Upper lobe of left lung (tissue), 6 donors: ENCODE results near the gene OR6X1. TPM values are rescaled to one million over a fixed set of nuclear protein-coding genes. Genes with fewer than 3 reads are reported as not detected.
A peak's percentile ranks its signal among the peaks of the same experiment; 100 is the strongest.

Experiments used
- ATAC-seq, 2 donors: fragments of 200-7000 bp; cut with Tn5 transposase; one replicate each; pipeline ENCODE4 v1.9.1; 2022; ENCODE audit warnings: mild to moderate bottlenecking in 2 of 2, moderate library complexity in 2 of 2; ENCODE audit not compliant: low FRiP score in 2 of 2
- DNase-seq, 2 donors: peaks; one replicate each; pipeline ENCODE4 v3.0.0-alpha.2; 2019 to 2020
- H3K27ac ChIP-seq, 4 donors: fragments of 200-600 bp; sonication (generic); one replicate each; pipeline ENCODE4 v1.5.1; 2016 to 2019
- H3K27me3 ChIP-seq, 4 donors: fragments of 200-600 bp; sonication (generic); one replicate each; pipeline ENCODE4 v1.5.1; 2017 to 2019
- H3K36me3 ChIP-seq, 4 donors: fragments of 200-600 bp; sonication (generic); one replicate each; pipeline ENCODE4 v1.5.1; 2016 to 2019
- H3K4me1 ChIP-seq, 4 donors: fragments of 200-600 bp; sonication (generic); one replicate each; pipeline ENCODE4 v1.5.1; 2018 to 2019
- H3K4me3 ChIP-seq, 4 donors: fragments of 200-600 bp; sonication (generic); one replicate each; pipeline ENCODE4 v1.5.1; 2017 to 2019; ENCODE audit warnings: mild to moderate bottlenecking in 2 of 4, moderate library complexity in 1 of 4
- H3K9me3 ChIP-seq, 4 donors: fragments of 200-600 bp; sonication (generic); one replicate each; pipeline ENCODE4 v1.5.1; 2018 to 2019
- CTCF ChIP-seq, 6 experiments: fragments of 450-650 bp in 4 of 6; fragments of 200-600 bp in 2 of 6; sonication (generic) in 2 of 6; IDR thresholded peaks; one replicate each; pipeline ENCODE4 v1.5.1; 2016 to 2019; ENCODE audit warnings: antibody characterized with exemption in 6 of 6
- EP300 ChIP-seq, 4 donors: sonication (generic); formaldehyde crosslinking; IDR thresholded peaks; one replicate each; pipeline ENCODE4 v1.5.1; 2017; ENCODE audit warnings: antibody characterized with exemption in 4 of 4, control low read depth in 2 of 4
- POLR2A ChIP-seq, 4 donors: fragments of 450-650 bp; IDR thresholded peaks; one replicate each; pipeline ENCODE4 v1.5.1; 2016 to 2017; ENCODE audit warnings: antibody characterized with exemption in 4 of 4, mild to moderate bottlenecking in 2 of 4
- POLR2AphosphoS5 ChIP-seq, 2 donors: sonication (generic); formaldehyde crosslinking; IDR thresholded peaks; one replicate each; pipeline ENCODE4 v1.5.1; 2017; ENCODE audit warnings: antibody characterized with exemption in 2 of 2
- WGBS, 2 donors: methylation state at CpG; one replicate each; pipeline ENCODE4 v1.1.5; 2017 to 2018; 5-methylcytosine and 5-hydroxymethylcytosine counted together
- total RNA-seq, 6 donors: library from RNA; depleted of rRNA in 4 of 6; stranded (reverse); fragments of >200 nt in 4 of 6; gene quantifications; one replicate each; pipeline versions ENCODE4 v1.1.0 to v1.2.1, GENCODE V29; 2016 to 2021
- donor health status: DM: no; HTN: no; CAD: no; lungs with moderate emphysema.
- donor health status: DM: no; HTN: yes; CAD: no; lungs with severe emphysema.

OR6X1 gene
- total RNA-seq, 6 donors from 2014 or later: not detected

GRCh38 chr11:123741159-123742030 is 12.9 kb downstream of the OR6X1 start, which contains the start of gene ZNF202:
TSS of gene ZNF202 (minus strand) at chr11:123741660. CDS start at chr11:123730888, 10,772 bp downstream.
- TF ChIP-seq EP300 (IDR thresholded peaks at IDR 0.05) (no peak), POLR2AphosphoS5 (IDR thresholded peaks at IDR 0.05) (peak; percentile 38 to 68), POLR2A (IDR thresholded peaks at IDR 0.05) (peak in 2 of 4 donors; percentile 16 to 66), CTCF (IDR thresholded peaks at IDR 0.05) (peak in 2 of 6 experiments; percentile 42 to 64)
- peaks cover 0 to 11% (median 0%) of the 10 kb centered on the region in 4 donors for H3K36me3 ChIP-seq
- ATAC-seq: peak; percentile 97 to 99
- H3K27me3 ChIP-seq: no peaks in the 10 kb centered on the region
- peak within 1 kb of the TSS; percentile 74 to 100 (median 90) for H3K4me3 ChIP-seq
- H3K4me1 ChIP-seq: peaks cover 14 to 25% (median 18%) of the 10 kb centered on the region in 4 donors
- 1% methylated on average over 26 to 64 of the region's 67 CpGs for WGBS, 2 donors
- H3K9me3 ChIP-seq: no peaks in the 10 kb centered on the region
- peak; percentile 91 to 98 for DNase-seq
- peak within 1 kb of the TSS; percentile 80 to 85 (median 84) for H3K27ac ChIP-seq

GRCh38 chr11:123740787-123741158 is 13.5 kb downstream of the OR6X1 start:
- DNase-seq (no peak), ATAC-seq (peak in 1 of 2 donors; percentile 25)
- Histone ChIP-seq H3K4me1 (peaks cover 14 to 25% (median 18%) of the 10 kb centered on the region in 4 donors), H3K27me3 (no peaks in the 10 kb centered on the region), H3K36me3 (peaks cover 0 to 13% (median 0%) of the 10 kb centered on the region in 4 donors), H3K4me3 (peak overlapping the region; percentile 74 to 100 (median 90)), H3K27ac (peak overlapping the region; percentile 80 to 85 (median 84)), H3K9me3 (no peaks in the 10 kb centered on the region)
- no peak for TF ChIP-seq EP300 (IDR thresholded peaks at IDR 0.05)
- no peak for TF ChIP-seq CTCF (IDR thresholded peaks at IDR 0.05)
- TF ChIP-seq POLR2AphosphoS5 (IDR thresholded peaks at IDR 0.05): no peak
- TF ChIP-seq POLR2A (IDR thresholded peaks at IDR 0.05): no peak
- WGBS, 2 donors: 0 to 1% methylated on average over 6 of the region's 6 CpGs

- TF ChIP-seq EP300 (IDR thresholded peaks at IDR 0.05) (no peak), CTCF (IDR thresholded peaks at IDR 0.05) (no peak), POLR2A (IDR thresholded peaks at IDR 0.05) (no peak), POLR2AphosphoS5 (IDR thresholded peaks at IDR 0.05) (no peak)
- H3K27ac ChIP-seq: no peak overlapping the region
- H3K27me3 ChIP-seq: no peaks in the 10 kb centered on the region
- H3K4me3 ChIP-seq: no peak overlapping the region
- H3K4me1 ChIP-seq: peaks cover 14 to 25% (median 18%) of the 10 kb centered on the region in 4 donors
- ATAC-seq (no peak), DNase-seq (no peak)
- peaks cover 0 to 23% (median 0%) of the 10 kb centered on the region in 4 donors for H3K36me3 ChIP-seq
- WGBS, 2 donors: 3 to 88% methylated on average over 2 of the region's 2 CpGs
- no peaks in the 10 kb centered on the region for H3K9me3 ChIP-seq
Measured at GRCh38 chr11:123738374-123738773, 15.9 kb downstream of the OR6X1 start.

- H3K4me3 ChIP-seq: no peak overlapping the region
Measured at GRCh38 chr11:123736769-123737168, 17.5 kb downstream of the OR6X1 start.

More at GRCh38 chr11:123736769-123737168, 17.5 kb downstream of the OR6X1 start:
- TF ChIP-seq POLR2A (IDR thresholded peaks at IDR 0.05) (no peak), POLR2AphosphoS5 (IDR thresholded peaks at IDR 0.05) (no peak), CTCF (IDR thresholded peaks at IDR 0.05) (no peak), EP300 (IDR thresholded peaks at IDR 0.05) (no peak)
- ATAC-seq (no peak), DNase-seq (no peak)
- Histone ChIP-seq H3K36me3 (peaks cover 0 to 23% (median 0%) of the 10 kb centered on the region in 4 donors), H3K27me3 (no peaks in the 10 kb centered on the region), H3K4me1 (peaks cover 7 to 15% (median 10%) of the 10 kb centered on the region in 4 donors), H3K9me3 (no peaks in the 10 kb centered on the region), H3K27ac (no peak overlapping the region)
- 84 to 89% methylated on average over 3 of the region's 3 CpGs for WGBS, 2 donors
